ENCODE data around the gene YKT6. TPM values are rescaled to one million over a fixed set of nuclear protein-coding genes. Genes with fewer than 3 reads are reported as not detected.

The YKT6 gene
- total and polyA plus RNA-seq, 2 experiments from 2014 or later, result 33.5 to 114 TPM

GRCh38 chr7:44258865-44259546, 58.2 kb downstream of the YKT6 start:
- Histone ChIP-seq H2AFZ (no peak overlapping the region), H3K9me2 (ENCODE audit: insufficient read depth) (no peaks in the 10 kb centered on the region), H3K79me2 (replicated peaks; ENCODE audit: insufficient read depth) (no peaks in the 10 kb centered on the region), H3K4me3 (no peak overlapping the region), H4K20me1 (replicated peaks; ENCODE audit: insufficient read depth) (no peaks in the 10 kb centered on the region; the same call in 1 of the 2 replicates), H3F3A (replicated peaks; ENCODE audit: low read depth) (no peaks in the 10 kb centered on the region), H3K4me1 (ENCODE audit: insufficient read depth) (no peaks in the 10 kb centered on the region), H3K4me2 (no peak overlapping the region), H3K27me3 (ENCODE audit: insufficient read depth) (no peaks in the 10 kb centered on the region), H3K27ac (ENCODE audit: low read depth) (no peak overlapping the region), H3K36me3 (ENCODE audit: insufficient read depth) (no peaks in the 10 kb centered on the region)
- Mint-ChIP-seq H3K27ac (no peak overlapping the region), H3K4me1 (peaks cover 12% of the 10 kb centered on the region), H3K9me3 (peaks cover 8% of the 10 kb centered on the region), H3K36me3 (ENCODE audit: low read depth) (no peaks in the 10 kb centered on the region; the same call in 2 of the 3 replicates), H3K27me3 (ENCODE audit: insufficient read depth, low read depth, poor library complexity) (peaks cover 22% of the 10 kb centered on the region), H3K4me3 (no peak overlapping the region)
- no peak for DNase-seq (ENCODE audit: low spot score)
- TF ChIP-seq STAT1 (IDR thresholded peaks at IDR 0.05; ENCODE audit: unreplicated experiment), result no peak
- no peak for TF ChIP-seq ZNF462 (CRISPR knock-in tag; IDR thresholded peaks at IDR 0.05)
- no peak for TF ChIP-seq ZNF114 (CRISPR knock-in tag; IDR thresholded peaks at IDR 0.05)
- TF ChIP-seq JUNB (IDR thresholded peaks at IDR 0.05; ENCODE audit: unreplicated experiment), result no peak
- TF ChIP-seq ETS1 (IDR thresholded peaks at IDR 0.05), result no peak
- no peak for TF ChIP-seq ZNF331 (CRISPR knock-in tag; IDR thresholded peaks at IDR 0.05; ENCODE audit: low read depth)
- TF ChIP-seq NANOG (IDR thresholded peaks at IDR 0.05; ENCODE audit: borderline replicate concordance), result no peak
- TF ChIP-seq CTCF (conservative IDR thresholded peaks at IDR 0.05; ENCODE audit: low read depth in 2 of 2), result no peak
- no peak for ATAC-seq
